Ovary (tissue), 9 donors: ENCODE results near the gene RGL1. TPM values are rescaled to one million over a fixed set of nuclear protein-coding genes. Genes with fewer than 3 reads are reported as not detected.

Source experiments
- DNase-seq, 5 donors: peaks; one replicate each; pipeline ENCODE4 v3.0.0-alpha.2; 2019 to 2020
- H3K27ac ChIP-seq, 2 donors: fragments of 200-600 bp; one replicate each; pipeline versions ENCODE4 v1.5.1 to v1.8.0; 2019 to 2022
- H3K27me3 ChIP-seq: fragments of 200-600 bp; one replicate; pipeline ENCODE4 v1.8.0; 2022
- H3K36me3 ChIP-seq: fragments of 200-600 bp; sonication (generic); one replicate; pipeline ENCODE4 v1.5.1; 2019
- H3K4me1 ChIP-seq: one replicate; pipeline ENCODE4 v1.8.1; 2013; ENCODE audit warnings: mild to moderate bottlenecking, moderate library complexity; ENCODE audit not compliant: insufficient read depth
- H3K4me3 ChIP-seq: fragments of 200-600 bp; sonication (generic); one replicate; pipeline ENCODE4 v1.5.1; 2017
- H3K9me3 ChIP-seq, 2 donors: fragments of 200-600 bp in 1 of 2; sonication (generic) in 1 of 2; one replicate each; pipeline versions ENCODE4 v1.5.1 to v1.8.1; 2013 to 2019; ENCODE audit warnings: mild to moderate bottlenecking in 1 of 2, moderate library complexity in 1 of 2
- CTCF ChIP-seq, 3 donors: fragments of 450-650 bp in 2 of 3; fragments of 200-600 bp in 1 of 3; IDR thresholded peaks; one replicate each; pipeline versions ENCODE4 v1.5.1 to v1.8.0; 2016 to 2022; ENCODE audit warnings: antibody characterized with exemption in 3 of 3, mild to moderate bottlenecking in 1 of 3
- EP300 ChIP-seq: sonication (generic); formaldehyde crosslinking; IDR thresholded peaks from one replicate; pipeline ENCODE4 v1.6.1; 2017; ENCODE audit warnings: antibody characterized with exemption
- POLR2A ChIP-seq: fragments of 450-650 bp; IDR thresholded peaks from one replicate; pipeline ENCODE4 v1.6.1; 2017; ENCODE audit warnings: antibody characterized with exemption, mild to moderate bottlenecking, moderate library complexity
- WGBS, 3 donors: extraction: QIAGEN DNeasy Blood & Tissue Kit in 1 of 3; methylation state at CpG; one replicate each; pipeline versions ENCODE4 v1.1.5 to v1.1.7; 2013 to 2017; 5-methylcytosine and 5-hydroxymethylcytosine counted together
- intact Hi-C, 4 donors: fragments of 100-400 bp; cut with DNase I; formaldehyde crosslinking; loops; one replicate each; pipeline versions ENCODE4 v1.11.0 to v1.15.1; 2022 to 2023
- polyA plus RNA-seq, 2 donors: library from polyadenylated mRNA; stranded (reverse); fragments of 200-250 nt in 1 of 2; fragments of 350-450 nt in 1 of 2; fragmentation: Illumina TruSeq in 1 of 2; extraction: RNeasy Lipid Tissue Mini Kit (QIAGEN cat#74804) in 1 of 2; gene quantifications; one replicate each; pipeline ENCODE4 v1.2.3, GENCODE V29; 2013 to 2014
- total RNA-seq, 7 donors: library from RNA; depleted of rRNA in 2 of 7; stranded (reverse); fragments of >200 nt in 2 of 7; fragmentation: NEBNext Ultra II Directional in 3 of 7; extraction: Animal tissue kit (Norgen Biotek cat#: 25700) in 3 of 7; gene quantifications; one replicate each; pipeline versions ENCODE4 v1.1.0 to v1.2.4, GENCODE V29; 2016 to 2023
- donor health status: DM: no; HTN: no; CAD: no; lungs with moderate emphysema.
- donor health status: DM: no; HTN: no; CAD: no.
- donor health status: Bipolar disorder and iron deficiency.
- donor health status: DM: yes; HTN: yes; CAD: no.
- donor health status: DM: no; HTN: no; CAD: no.
- donor health status: DM: yes; HTN: yes; CAD: no.

Gene RGL1
- total and polyA plus RNA-seq, 9 donors: 14.3 to 61.6 (median 25.7) TPM

- H3K27ac ChIP-seq: no peak overlapping the region
- H3K27me3 ChIP-seq: no peaks in the 10 kb centered on the region
- no peak for DNase-seq
- TF ChIP-seq CTCF (IDR thresholded peaks at IDR 0.05): no peak
- no peak for TF ChIP-seq EP300
- TF ChIP-seq POLR2A: no peak
- H3K36me3 ChIP-seq: no peaks in the 10 kb centered on the region
- no peaks in the 10 kb centered on the region for H3K9me3 ChIP-seq
- peaks cover 2% of the 10 kb centered on the region for H3K4me1 ChIP-seq
- H3K4me3 ChIP-seq: no peak overlapping the region
- 35 to 59% (median 46%) methylated on average over 3 of the region's 3 CpGs for WGBS, 3 donors
- intact Hi-C loops: loop anchor here in 2 of 4 donors (10.0 kb wide), 2 partner anchors 109 to 439 kb away; partner anchors contain the start of genes RGL1 (in 1 of the 2) and SMG7 (in 1 of the 2)
These were observed 109.4 kb downstream of the RGL1 start for GRCh38 chr1:183914276-183914675.

GRCh38 chr1:183914891-183915290 is 110.0 kb downstream of the RGL1 start:
- Histone ChIP-seq H3K4me3 (no peak overlapping the region), H3K36me3 (no peaks in the 10 kb centered on the region), H3K9me3 (no peaks in the 10 kb centered on the region), H3K27ac (no peak overlapping the region), H3K4me1 (peaks cover 2% of the 10 kb centered on the region), H3K27me3 (no peaks in the 10 kb centered on the region)
- DNase-seq: no peak
- TF ChIP-seq CTCF (IDR thresholded peaks at IDR 0.05) (no peak), EP300 (no peak), POLR2A (no peak)
- intact Hi-C loops: loop anchor here in 3 of 4 donors (5.0 to 10.0 kb wide), 4 partner anchors 110 to 440 kb away; partner anchors contain the start of genes APOBEC4 (in 1 of the 3), RGL1 (in 1 of the 3) and SMG7 (in 1 of the 3)

GRCh38 chr1:183915625-183916510 is 110.9 kb downstream of the RGL1 start:
- intact Hi-C loops: loop anchor here in 3 of 4 donors (2.0 to 10.0 kb wide), 5 partner anchors 111 to 441 kb away; partner anchors contain the start of genes APOBEC4 (in 1 of the 3), RGL1 (in 1 of the 3) and SMG7 (in 1 of the 3)
- no peak overlapping the region for H3K4me3 ChIP-seq
- no peaks in the 10 kb centered on the region for H3K36me3 ChIP-seq
- no peaks in the 10 kb centered on the region for H3K27me3 ChIP-seq
- peak overlapping the region; percentile 5 to 66 for H3K27ac ChIP-seq
- TF ChIP-seq EP300: no peak
- peak; percentile 79 to 95 (median 91) for TF ChIP-seq CTCF (IDR thresholded peaks at IDR 0.05)
- peaks cover 2% of the 10 kb centered on the region for H3K4me1 ChIP-seq
- WGBS, 3 donors: 11 to 12% (median 12%) methylated on average over 10 of the region's 10 CpGs
- peak; percentile 71 to 84 (median 75) for DNase-seq
- H3K9me3 ChIP-seq: no peaks in the 10 kb centered on the region

- Histone ChIP-seq H3K27me3 (no peaks in the 10 kb centered on the region), H3K4me1 (peaks cover 2% of the 10 kb centered on the region), H3K4me3 (no peak overlapping the region), H3K27ac (no peak overlapping the region), H3K9me3 (no peaks in the 10 kb centered on the region), H3K36me3 (no peaks in the 10 kb centered on the region)
- 88 to 92% (median 90%) methylated on average over 8 of the region's 8 CpGs for WGBS, 3 donors
- intact Hi-C loops: loop anchor here in 3 of 4 donors (2.0 to 10.0 kb wide), 5 partner anchors 112 to 442 kb away; partner anchors contain the start of genes APOBEC4 (in 1 of the 3), RGL1 (in 1 of the 3) and SMG7 (in 1 of the 3)
- TF ChIP-seq POLR2A (no peak), CTCF (IDR thresholded peaks at IDR 0.05) (no peak), EP300 (no peak)
- DNase-seq: no peak
These were observed 111.7 kb downstream of the RGL1 start for GRCh38 chr1:183916574-183916973.
